GM18511 (cell line): ENCODE data around the gene ABCC10.

ENCODE experiments used
- ATAC-seq: cut with Tn5 transposase; IDR thresholded peaks from one replicate; pipeline ENCODE4 v1.9.1; 2021; ENCODE audit warnings: mild to moderate bottlenecking, moderate library complexity; ENCODE audit not compliant: unreplicated experiment

The ABCC10 gene

GRCh38 chr6:43467752-43468151 is 40.4 kb downstream of the ABCC10 start:
- no peak for ATAC-seq

DNA sequence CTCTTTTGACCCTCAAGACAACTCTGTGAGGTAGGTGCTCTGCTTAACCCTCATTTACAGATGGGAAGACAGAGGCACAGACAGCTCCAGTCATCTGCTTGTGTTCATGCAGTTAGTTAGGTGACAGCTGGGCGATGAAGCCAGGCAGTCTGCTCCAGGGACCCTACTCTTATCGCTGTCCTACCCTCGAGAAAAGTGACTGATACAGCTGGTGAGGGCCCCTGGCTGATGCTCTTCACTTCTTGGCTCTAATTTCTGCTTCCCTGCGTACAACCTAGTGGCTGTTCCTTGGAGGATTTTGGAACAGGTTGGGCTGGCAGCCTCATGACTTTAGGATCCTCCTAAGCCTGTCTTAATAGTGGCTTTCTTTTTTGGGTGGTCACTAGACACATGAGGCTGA is 40.9 kb downstream of the ABCC10 start:
- no peak for ATAC-seq

- ATAC-seq = no peak
These were observed 41.7 kb downstream of the ABCC10 start for GRCh38 chr6:43468748-43469681.

- no peak for ATAC-seq
These were observed 42.6 kb downstream of the ABCC10 start for GRCh38 chr6:43469947-43470346.

DNA sequence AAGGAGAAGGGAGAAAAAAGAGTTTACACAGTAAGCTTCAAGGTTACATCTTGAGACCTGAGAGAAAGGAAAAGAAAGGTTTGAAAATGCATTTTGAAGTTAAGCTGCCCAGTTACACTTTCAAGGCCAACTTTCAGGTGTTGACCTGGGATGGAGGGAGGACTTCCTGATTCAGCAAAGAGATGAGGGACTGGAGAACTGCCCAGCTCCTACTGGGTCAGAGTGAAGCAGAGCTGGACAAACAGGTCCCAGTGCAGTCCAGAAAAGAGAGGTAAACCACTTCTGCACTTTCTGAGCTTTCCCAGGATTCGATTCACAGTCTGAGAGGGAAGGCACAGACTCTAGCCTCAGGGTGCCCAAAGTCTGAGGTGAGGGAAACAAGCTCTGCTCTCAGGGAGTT is 44.1 kb downstream of the ABCC10 start:
- no peak for ATAC-seq

GRCh38 chr6:43472515-43472914 is 45.2 kb downstream of the ABCC10 start:
- ATAC-seq = no peak

DNA sequence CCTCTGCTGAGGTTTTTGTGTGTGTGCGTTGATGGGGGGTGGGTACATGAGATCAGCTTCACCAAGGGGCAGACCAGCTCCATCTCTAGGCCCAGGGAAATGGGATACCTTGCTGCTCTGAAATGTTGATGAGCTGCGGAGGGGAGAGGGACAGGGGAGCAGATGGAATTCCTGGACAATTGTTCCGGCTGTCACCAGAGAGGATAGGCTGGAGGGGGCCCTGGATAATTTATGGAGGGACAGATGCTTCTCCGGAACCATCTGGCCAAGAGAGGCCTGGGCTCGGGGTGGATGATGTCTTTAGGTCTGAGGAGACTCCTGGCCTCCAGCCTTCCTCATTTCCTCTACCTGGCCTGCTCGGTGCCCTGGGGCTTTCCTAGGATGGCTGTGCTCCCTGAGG is 48.2 kb downstream of the ABCC10 start:
- no peak for ATAC-seq

GRCh38 chr6:43476746-43477145 is 49.4 kb downstream of the ABCC10 start:
- ATAC-seq = no peak

DNA sequence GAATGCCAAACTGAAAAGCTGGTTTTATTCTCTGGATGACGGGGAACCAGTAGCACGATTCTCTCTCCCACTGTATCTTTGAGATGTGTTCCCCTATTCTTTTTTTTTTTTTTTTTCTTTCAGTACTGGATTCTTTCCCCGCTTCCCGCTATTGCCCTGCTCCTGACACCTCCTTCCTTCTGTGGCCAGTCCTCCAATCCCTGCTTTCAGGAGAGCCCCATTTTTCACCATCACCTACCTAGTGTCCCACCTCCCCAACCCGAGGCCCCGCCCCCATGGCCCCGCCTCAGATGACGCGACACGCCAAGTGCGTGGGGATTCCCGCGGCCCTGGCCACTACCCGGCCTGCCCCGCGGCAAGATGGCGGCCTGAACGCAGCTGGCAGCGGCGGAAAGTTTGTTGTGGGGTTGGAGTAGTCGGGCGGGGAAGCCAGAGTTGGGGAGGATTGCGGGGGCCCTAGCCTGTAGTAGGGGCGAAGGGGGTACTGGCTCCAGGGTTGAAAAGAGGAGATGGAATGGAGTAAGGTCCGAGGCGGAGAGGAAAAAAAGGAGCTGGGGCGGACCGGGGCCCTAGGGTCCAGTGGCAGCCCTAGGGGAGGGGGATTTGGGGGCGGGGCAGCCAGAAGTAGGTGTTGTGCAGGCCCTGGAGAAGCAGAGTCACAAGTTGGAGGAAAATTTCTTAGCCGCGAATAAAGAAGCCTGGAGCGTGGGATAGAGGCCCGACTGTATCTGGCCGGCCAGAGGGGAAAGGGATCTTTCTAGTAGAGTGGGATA is 50.1 kb downstream of the ABCC10 start, which contains the start of gene TJAP1:
TJAP1 (plus strand) TSS at position 336 of the 773 bp plus-strand sequence. CDS start 21,432 bp downstream, outside the sequence.
- ATAC-seq = peak; percentile 97

GRCh38 chr6:43478008-43478372 is 50.6 kb downstream of the ABCC10 start:
- no peak for ATAC-seq

- no peak for ATAC-seq
These were observed 53.7 kb downstream of the ABCC10 start for GRCh38 chr6:43481075-43481474.

- no peak for ATAC-seq
These were observed 54.4 kb downstream of the ABCC10 start for GRCh38 chr6:43481591-43482236.

DNA sequence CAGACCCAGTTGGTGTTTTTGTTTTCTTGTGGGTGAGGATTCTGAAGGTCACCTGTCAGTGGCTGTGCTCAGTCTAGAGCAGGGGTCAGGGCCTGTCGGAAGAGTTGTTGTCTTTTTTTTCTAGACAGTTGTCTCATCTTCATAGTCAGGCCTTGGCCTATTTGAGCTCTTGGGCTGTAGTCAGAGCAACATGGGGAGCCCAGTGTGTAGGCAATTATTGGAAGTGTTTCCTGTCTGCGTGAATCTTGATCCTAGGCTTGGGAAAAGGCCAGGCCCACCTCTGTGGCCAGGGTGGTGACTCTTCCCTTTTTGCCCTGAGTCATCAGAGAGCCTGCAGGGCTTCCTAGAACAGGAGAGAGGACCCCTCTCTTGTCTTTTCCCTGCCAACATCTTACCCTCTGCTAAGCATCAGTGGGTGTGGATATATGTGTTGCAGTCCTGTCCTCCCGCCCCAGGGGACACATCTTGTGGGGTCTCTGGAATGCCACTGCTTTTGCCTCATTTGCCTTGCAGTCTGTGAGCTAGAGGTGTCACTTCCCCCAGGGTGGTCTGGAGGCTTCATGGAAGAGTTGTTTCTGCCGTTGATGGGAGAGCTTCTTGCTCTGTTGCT is 61.4 kb downstream of the ABCC10 start:
- no peak for ATAC-seq

DNA sequence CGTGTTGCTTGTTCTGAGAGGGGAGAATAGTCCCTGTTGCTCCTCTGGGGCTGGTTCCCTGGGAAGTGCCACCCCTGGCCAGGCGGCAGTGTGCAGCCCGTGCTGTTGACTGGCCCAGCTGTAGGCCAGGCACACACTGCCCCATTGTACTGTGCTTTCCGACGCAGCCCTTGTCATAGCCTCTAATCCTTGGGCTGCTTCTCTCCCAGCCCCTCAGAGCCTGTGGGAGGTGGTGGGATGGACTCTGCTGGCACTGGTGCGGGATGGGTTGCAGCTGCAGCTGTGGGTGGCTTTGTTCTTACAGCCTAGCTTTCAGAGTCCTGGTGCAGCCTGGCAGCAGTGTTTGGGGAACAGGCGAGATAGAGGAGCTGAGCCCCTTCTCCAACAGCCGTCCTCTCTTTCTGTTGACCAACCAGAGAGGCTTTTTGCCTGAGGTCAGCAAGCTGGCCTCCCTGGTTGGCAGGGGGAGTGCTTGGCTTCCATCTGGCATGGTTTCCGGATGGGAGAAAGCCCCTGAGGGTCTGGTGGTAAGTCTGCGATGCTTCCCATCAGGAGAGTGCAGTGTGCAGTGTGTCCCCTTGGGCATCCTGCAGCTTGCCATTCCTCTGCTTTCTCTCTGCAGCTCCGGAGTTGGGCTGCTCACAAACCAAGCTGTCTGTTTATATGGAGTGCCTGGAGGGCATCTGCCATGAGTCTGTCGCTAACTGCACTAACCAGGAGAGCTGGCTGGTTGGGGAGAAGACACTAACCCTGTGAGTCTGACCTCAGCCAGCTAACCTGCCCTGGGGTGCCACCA is 62.1 kb downstream of the ABCC10 start:
- ATAC-seq = no peak

DNA sequence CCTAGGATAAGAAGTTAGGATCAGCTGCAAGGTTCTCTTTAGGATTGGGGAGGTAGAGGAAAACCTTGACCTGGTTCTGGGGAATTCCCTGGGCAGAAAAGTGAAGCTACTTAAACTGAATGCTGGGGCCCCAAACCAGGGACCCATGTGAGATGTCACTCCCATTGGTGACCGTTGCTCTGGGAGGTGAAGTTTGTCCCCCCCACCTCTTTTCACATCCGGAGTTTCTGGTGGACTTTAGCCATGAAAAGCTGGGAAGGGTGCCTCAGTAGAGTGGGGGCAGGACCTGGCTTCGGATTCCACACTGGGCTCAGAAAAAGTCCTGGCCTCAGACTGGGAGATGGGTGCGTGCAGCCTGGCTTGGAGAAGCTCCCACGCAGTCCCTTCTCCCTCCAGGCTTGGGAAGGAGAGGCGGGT is 63.2 kb downstream of the ABCC10 start:
- ATAC-seq = no peak

- no peak for ATAC-seq
These were observed 64.7 kb downstream of the ABCC10 start for GRCh38 chr6:43491750-43492661.

GRCh38 chr6:43492673-43493072 is 65.3 kb downstream of the ABCC10 start:
- no peak for ATAC-seq

- ATAC-seq = no peak
These were observed 65.9 kb downstream of the ABCC10 start for GRCh38 chr6:43493230-43493629.

- ATAC-seq = no peak
These were observed 66.5 kb downstream of the ABCC10 start for GRCh38 chr6:43493833-43494232.
